ENCODE data around the gene FAM162B.

Gene FAM162B

GRCh38 chr6:116737004-116737403, 28.5 kb downstream of the FAM162B start:
- no peak overlapping the region for H3K4me2 ChIP-seq (ENCODE audit: low read length)
- H3K36me3 ChIP-seq (ENCODE audit: control insufficient read depth, low read length): peaks cover 7% of the 10 kb centered on the region
- H3K9me3 ChIP-seq (ENCODE audit: control insufficient read depth, insufficient read depth, low read length): peaks cover 5% of the 10 kb centered on the region; the same call in 1 of the 2 replicates
- no peak overlapping the region for H3K27ac ChIP-seq (ENCODE audit: low read depth, low read length)
- no peaks in the 10 kb centered on the region for H3K9me2 ChIP-seq (replicated peaks; ENCODE audit: control insufficient read depth, low read length)
- no peaks in the 10 kb centered on the region for H3K27me3 ChIP-seq (ENCODE audit: control insufficient read depth, low read length)
- H4K20me1 ChIP-seq (ENCODE audit: control insufficient read depth, insufficient read depth, low read depth, low read length): no peaks in the 10 kb centered on the region
- H3F3A ChIP-seq (ENCODE audit: control insufficient read depth, insufficient read depth): no peaks in the 10 kb centered on the region
- H3K4me1 ChIP-seq (ENCODE audit: control insufficient read depth, low read length): no peaks in the 10 kb centered on the region
- TF ChIP-seq CTCF (IDR thresholded peaks at IDR 0.05; ENCODE audit: low read depth, low read length, poor library complexity, severe bottlenecking) (no peak), EZH2phosphoT487 (IDR thresholded peaks at IDR 0.05; ENCODE audit: borderline replicate concordance, low read length) (no peak)
- no peak overlapping the region for H3K4me3 ChIP-seq (ENCODE audit: low read length)
- H3K79me2 ChIP-seq (ENCODE audit: control insufficient read depth, low read length): no peaks in the 10 kb centered on the region

GRCh38 chr6:116730513-116730912, 35.0 kb downstream of the FAM162B start:
- H3K36me3 ChIP-seq (ENCODE audit: control insufficient read depth, low read length): peaks cover 57% of the 10 kb centered on the region
- no peak for TF ChIP-seq CTCF (IDR thresholded peaks at IDR 0.05; ENCODE audit: low read depth, low read length, poor library complexity, severe bottlenecking)
- TF ChIP-seq EZH2phosphoT487 (IDR thresholded peaks at IDR 0.05; ENCODE audit: borderline replicate concordance, low read length): no peak

GRCh38 chr6:116726947-116727346, 38.6 kb downstream of the FAM162B start:
- H3K36me3 ChIP-seq (ENCODE audit: control insufficient read depth, low read length): peaks cover 78% of the 10 kb centered on the region

More at GRCh38 chr6:116730513-116730912, 35.0 kb downstream of the FAM162B start:
- no peaks in the 10 kb centered on the region for H3K9me3 ChIP-seq (ENCODE audit: control insufficient read depth, insufficient read depth, low read length)
- H3K4me2 ChIP-seq (ENCODE audit: low read length): no peak overlapping the region
- no peak overlapping the region for H3K27ac ChIP-seq (ENCODE audit: low read depth, low read length)
- no peaks in the 10 kb centered on the region for H3K9me2 ChIP-seq (replicated peaks; ENCODE audit: control insufficient read depth, low read length)
- no peaks in the 10 kb centered on the region for H4K20me1 ChIP-seq (ENCODE audit: control insufficient read depth, insufficient read depth, low read depth, low read length)
- H3F3A ChIP-seq (ENCODE audit: control insufficient read depth, insufficient read depth): no peaks in the 10 kb centered on the region
- H3K4me3 ChIP-seq (ENCODE audit: low read length): no peak overlapping the region
- H3K4me1 ChIP-seq (ENCODE audit: control insufficient read depth, low read length): no peaks in the 10 kb centered on the region
- no peaks in the 10 kb centered on the region for H3K27me3 ChIP-seq (ENCODE audit: control insufficient read depth, low read length)
- no peaks in the 10 kb centered on the region for H3K79me2 ChIP-seq (ENCODE audit: control insufficient read depth, low read length)

More at GRCh38 chr6:116726947-116727346, 38.6 kb downstream of the FAM162B start:
- no peak overlapping the region for H3K4me2 ChIP-seq (ENCODE audit: low read length)
- TF ChIP-seq EZH2phosphoT487 (IDR thresholded peaks at IDR 0.05; ENCODE audit: borderline replicate concordance, low read length) (no peak), CTCF (IDR thresholded peaks at IDR 0.05; ENCODE audit: low read depth, low read length, poor library complexity, severe bottlenecking) (no peak)
- H4K20me1 ChIP-seq (ENCODE audit: control insufficient read depth, insufficient read depth, low read depth, low read length): no peaks in the 10 kb centered on the region
- H3K79me2 ChIP-seq (ENCODE audit: control insufficient read depth, low read length): no peaks in the 10 kb centered on the region
- H3F3A ChIP-seq (ENCODE audit: control insufficient read depth, insufficient read depth): no peaks in the 10 kb centered on the region
- no peaks in the 10 kb centered on the region for H3K27me3 ChIP-seq (ENCODE audit: control insufficient read depth, low read length)
- no peaks in the 10 kb centered on the region for H3K9me2 ChIP-seq (replicated peaks; ENCODE audit: control insufficient read depth, low read length)
- H3K9me3 ChIP-seq (ENCODE audit: control insufficient read depth, insufficient read depth, low read length): no peaks in the 10 kb centered on the region
- H3K4me3 ChIP-seq (ENCODE audit: low read length): no peak overlapping the region
- no peak overlapping the region for H3K27ac ChIP-seq (ENCODE audit: low read depth, low read length)
- H3K4me1 ChIP-seq (ENCODE audit: control insufficient read depth, low read length): no peaks in the 10 kb centered on the region
